Transverse colon (tissue), 4 donors: Measurements from ENCODE around the gene CRHBP. TPM values are rescaled to one million over a fixed set of nuclear protein-coding genes. Genes with fewer than 3 reads are reported as not detected.

Source experiments
- DNase-seq: peaks from one replicate; pipeline ENCODE4 v3.0.0-alpha.2; 2019
- H3K27ac ChIP-seq, 4 donors: fragments of 200-600 bp; sonication (generic); 2 replicates each; pipeline ENCODE4 v1.5.1; 2016 to 2018; ENCODE audit warnings: inconsistent platforms in 4 of 4
- H3K27me3 ChIP-seq: fragments of 200-600 bp; sonication (generic); 2 replicates; pipeline ENCODE4 v1.5.1; 2017; ENCODE audit warnings: inconsistent platforms
- H3K36me3 ChIP-seq, 4 donors: fragments of 200-600 bp; sonication (generic); 2 replicates each; pipeline ENCODE4 v1.5.1; 2017 to 2019; ENCODE audit warnings: inconsistent platforms in 4 of 4
- H3K4me1 ChIP-seq, 4 donors: fragments of 200-600 bp; sonication (generic); 2 replicates each; pipeline ENCODE4 v1.5.1; 2017 to 2020; ENCODE audit warnings: inconsistent platforms in 4 of 4
- H3K4me3 ChIP-seq, 4 donors: fragments of 200-600 bp; sonication (generic); 1 replicate in 1 of 4; 2 replicates in 3 of 4; pipeline versions ENCODE4 v1.5.1 to v1.6.1; 2017 to 2019; ENCODE audit warnings: inconsistent platforms in 4 of 4
- H3K9me3 ChIP-seq, 2 donors: fragments of 200-600 bp; sonication (generic); 2 replicates each; pipeline ENCODE4 v1.5.1; 2017 to 2019; ENCODE audit warnings: inconsistent platforms in 2 of 2
- CTCF ChIP-seq, 5 experiments: fragments of 200-600 bp in 3 of 5; fragments of 450-650 bp in 2 of 5; sonication (generic) in 3 of 5; IDR thresholded peaks; 1 replicate in 2 of 5; 2 replicates in 3 of 5; pipeline ENCODE4 v1.5.1; 2016 to 2017; ENCODE audit warnings: antibody characterized with exemption in 5 of 5, inconsistent platforms in 3 of 5, mild to moderate bottlenecking in 2 of 5, moderate library complexity in 1 of 5
- EP300 ChIP-seq: sonication (generic); formaldehyde crosslinking; IDR thresholded peaks from one replicate; pipeline ENCODE4 v1.6.1; 2017; ENCODE audit warnings: antibody characterized with exemption, low read depth
- POLR2A ChIP-seq: fragments of 450-650 bp; IDR thresholded peaks from one replicate; pipeline ENCODE4 v1.6.1; 2016; ENCODE audit warnings: antibody characterized with exemption, mild to moderate bottlenecking, moderate library complexity
- POLR2AphosphoS5 ChIP-seq, 3 donors: sonication (generic); formaldehyde crosslinking; IDR thresholded peaks; one replicate each; pipeline ENCODE4 v1.6.1; 2016; ENCODE audit warnings: antibody characterized with exemption in 3 of 3
- WGBS, 2 donors: methylation state at CpG; one replicate each; pipeline ENCODE4 v1.1.5; 2018; ENCODE audit warnings: low coverage in 1 of 2; 5-methylcytosine and 5-hydroxymethylcytosine counted together
- in situ Hi-C, 4 donors: fragments of 200-750 bp; cut with MboI; loops; one replicate each; pipeline versions ENCODE4 v1.15.0 to v1.15.1; 2017; ENCODE audit warnings: low sequenced_read_pairs in 3 of 4, low pct_ligation_motif_present in 1 of 4, low pct_unique_long_range_greater_than_20kb in 1 of 4
- intact Hi-C: fragments of 100-400 bp; cut with DNase I; formaldehyde crosslinking; loops from one replicate; pipeline ENCODE4 v1.15.1; 2023; ENCODE audit warnings: low total_unique reads
- total RNA-seq, 4 donors: library from RNA; depleted of rRNA; stranded (reverse); fragments of >200 nt; gene quantifications; one replicate each; pipeline ENCODE4 v1.1.0, GENCODE V29; 2016

CRHBP gene
- total RNA-seq, 4 donors from 2014 or later = 0.79 TPM; not detected in 3

DNA sequence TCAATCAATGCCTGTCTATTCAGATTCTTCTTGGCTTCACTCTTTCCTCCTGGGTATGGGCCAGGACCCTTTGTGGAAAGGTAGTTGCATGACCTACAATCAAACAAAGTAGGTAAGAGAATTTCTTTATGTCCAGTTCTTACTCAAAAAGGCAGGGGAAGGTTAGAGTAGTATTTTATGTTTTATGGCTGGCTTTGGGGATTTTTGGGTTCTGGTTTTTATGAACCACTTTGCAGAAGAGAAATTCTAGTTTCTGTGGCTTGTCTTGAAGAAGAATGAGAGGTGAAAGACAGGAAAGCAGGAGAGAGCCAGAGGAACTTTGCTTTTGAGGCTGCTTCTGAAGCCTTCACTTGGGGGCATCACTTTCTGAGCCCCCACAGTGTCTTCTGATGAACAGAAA is 14.7 kb upstream of the CRHBP start:
- intact Hi-C loops = no loop called here
- H3K4me1 ChIP-seq = no peaks in the 10 kb centered on the region
- no peaks in the 10 kb centered on the region for H3K9me3 ChIP-seq
- DNase-seq = no peak
- H3K36me3 ChIP-seq = no peaks in the 10 kb centered on the region
- no peak overlapping the region for H3K27ac ChIP-seq
- in situ Hi-C loops = no loop called here
- H3K4me3 ChIP-seq = no peak overlapping the region
- H3K27me3 ChIP-seq = no peaks in the 10 kb centered on the region
- TF ChIP-seq CTCF (IDR thresholded peaks at IDR 0.05) (no peak), POLR2AphosphoS5 (IDR thresholded peaks at IDR 0.05) (no peak), POLR2A (no peak), EP300 (no peak)

GRCh38 chr5:76941000-76941399 is 11.8 kb upstream of the CRHBP start:
- no peak overlapping the region for H3K27ac ChIP-seq
- H3K4me3 ChIP-seq = no peak overlapping the region
- H3K9me3 ChIP-seq = no peaks in the 10 kb centered on the region
- H3K36me3 ChIP-seq = no peaks in the 10 kb centered on the region
- TF ChIP-seq POLR2AphosphoS5 (IDR thresholded peaks at IDR 0.05) (no peak), EP300 (no peak), POLR2A (no peak), CTCF (IDR thresholded peaks at IDR 0.05) (no peak)
- H3K4me1 ChIP-seq = no peaks in the 10 kb centered on the region
- WGBS, 2 donors = 68 to 69% methylated on average over 3 to 4 of the region's 4 CpGs
- DNase-seq = no peak
- intact Hi-C loops (no loop called here), in situ Hi-C loops (no loop called here)
- H3K27me3 ChIP-seq = no peaks in the 10 kb centered on the region

- 81 to 100% methylated on average over 2 to 3 of the region's 3 CpGs for WGBS, 2 donors
- H3K27ac ChIP-seq = no peak overlapping the region
- in situ Hi-C loops (no loop called here), intact Hi-C loops (no loop called here)
- DNase-seq = no peak
- no peaks in the 10 kb centered on the region for H3K36me3 ChIP-seq
- TF ChIP-seq POLR2AphosphoS5 (IDR thresholded peaks at IDR 0.05) (no peak), CTCF (IDR thresholded peaks at IDR 0.05) (no peak)
- H3K9me3 ChIP-seq = no peaks in the 10 kb centered on the region
- no peak overlapping the region for H3K4me3 ChIP-seq
- H3K27me3 ChIP-seq = no peaks in the 10 kb centered on the region
- no peaks in the 10 kb centered on the region for H3K4me1 ChIP-seq
These were observed 11.4 kb upstream of the CRHBP start for GRCh38 chr5:76941442-76941841.

GRCh38 chr5:76942581-76942980 is 10.3 kb upstream of the CRHBP start:
- DNase-seq = no peak
- H3K4me1 ChIP-seq = no peaks in the 10 kb centered on the region
- H3K27me3 ChIP-seq = no peaks in the 10 kb centered on the region
- in situ Hi-C loops (no loop called here), intact Hi-C loops (no loop called here)
- no peak overlapping the region for H3K27ac ChIP-seq
- no peaks in the 10 kb centered on the region for H3K36me3 ChIP-seq
- 75 to 82% methylated on average over 1 of the region's 1 CpG for WGBS, 2 donors
- no peak overlapping the region for H3K4me3 ChIP-seq
- no peaks in the 10 kb centered on the region for H3K9me3 ChIP-seq
- TF ChIP-seq EP300 = no peak
- no peak for TF ChIP-seq POLR2AphosphoS5 (IDR thresholded peaks at IDR 0.05)
- no peak for TF ChIP-seq POLR2A
- no peak for TF ChIP-seq CTCF (IDR thresholded peaks at IDR 0.05)
